ENCODE measurements around the gene KIF20A.

DNA sequence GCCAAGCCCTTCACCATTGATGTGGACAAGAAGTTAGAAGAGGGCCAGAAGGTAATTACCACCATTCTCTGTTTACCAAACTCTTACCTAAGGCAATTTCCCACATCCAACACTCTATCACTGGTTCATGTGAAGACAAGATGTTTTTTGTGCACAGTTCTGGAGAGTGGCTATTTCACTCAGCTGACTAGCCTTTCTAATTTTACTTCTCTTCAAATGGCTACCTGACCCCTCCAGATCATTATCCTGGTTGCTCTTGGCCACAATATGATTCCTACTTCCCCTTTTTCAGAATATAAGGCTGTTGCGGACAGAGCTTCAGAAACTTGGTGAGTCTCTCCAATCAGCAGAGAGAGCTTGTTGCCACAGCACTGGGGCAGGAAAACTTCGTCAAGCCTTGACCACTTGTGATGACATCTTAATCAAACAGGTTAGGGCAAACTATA is 7.1 kb downstream of the KIF20A start:
- TF ChIP-seq NR3C1 (IDR thresholded peaks at IDR 0.05) (no peak), MYC (IDR thresholded peaks at IDR 0.05; ENCODE audit: borderline replicate concordance, low read length) (no peak), EHF (CRISPR knock-in tag; IDR thresholded peaks at IDR 0.05) (no peak)
